ENCODE results near the gene ZNF705A. TPM values are rescaled to one million over a fixed set of nuclear protein-coding genes. Genes with fewer than 3 reads are reported as not detected.
"Not testable (repeated sequence)": the region's sequence is repeated elsewhere in the genome, so short reads cannot be mapped to it uniquely, and the experiment has no call there.

Gene ZNF705A
- polyA plus RNA-seq, 6 donors from 2014 or later = not detected

GRCh38 chr12:8221844-8222243, 65.0 kb downstream of the ZNF705A start:
- H3K27ac Mint-ChIP-seq; ATAC-seq (ENCODE audit: low read depth in 2 of 2); H3K4me1 Mint-ChIP-seq; H3K27me3 Mint-ChIP-seq; H3K36me3 Mint-ChIP-seq; H3K4me3 Mint-ChIP-seq; H3K9me3 Mint-ChIP-seq; DNase-seq: not testable (repeated sequence)

- not testable (repeated sequence) for H3K4me1 Mint-ChIP-seq; H3K4me3 Mint-ChIP-seq; H3K36me3 Mint-ChIP-seq; H3K27me3 Mint-ChIP-seq; ATAC-seq (ENCODE audit: low read depth in 2 of 2); DNase-seq; H3K9me3 Mint-ChIP-seq
- peak overlapping the region in 1 of 6 donors; percentile 18 for H3K27ac Mint-ChIP-seq
Observed at GRCh38 chr12:8222303-8222702, 65.5 kb downstream of the ZNF705A start.

GRCh38 chr12:8223646-8224045, 66.8 kb downstream of the ZNF705A start:
- not testable (repeated sequence) for H3K4me3 Mint-ChIP-seq; DNase-seq; H3K36me3 Mint-ChIP-seq; ATAC-seq (ENCODE audit: low read depth in 2 of 2); H3K9me3 Mint-ChIP-seq; H3K27me3 Mint-ChIP-seq; H3K4me1 Mint-ChIP-seq; H3K27ac Mint-ChIP-seq

- not testable (repeated sequence) for DNase-seq; ATAC-seq (ENCODE audit: low read depth in 2 of 2); H3K27me3 Mint-ChIP-seq; H3K9me3 Mint-ChIP-seq; H3K36me3 Mint-ChIP-seq; H3K4me1 Mint-ChIP-seq; H3K4me3 Mint-ChIP-seq
- peak overlapping the region in 3 of 6 donors; percentile 5 to 42 (median 36) for H3K27ac Mint-ChIP-seq
Observed at GRCh38 chr12:8224782-8225181, 68.0 kb downstream of the ZNF705A start.

GRCh38 chr12:8226355-8226754, 69.5 kb downstream of the ZNF705A start:
- ATAC-seq (ENCODE audit: low read depth in 2 of 2) = no peak

GRCh38 chr12:8226992-8227731, 70.3 kb downstream of the ZNF705A start, which contains the start of gene FAM90A1:
TSS of gene FAM90A1 (minus strand) at chr12:8227618. CDS start at chr12:8224832, 2,786 bp downstream.
- Mint-ChIP-seq H3K4me1 (peaks cover 16 to 18% (median 17%) of the 10 kb centered on the region in 3 donors), H3K27ac (peak within 1 kb of the TSS in 4 of 6 donors; percentile 13 to 47 (median 28)), H3K4me3 (peak within 1 kb of the TSS in 7 of 8 donors; percentile 78 to 88 (median 84))
- not testable (repeated sequence) for H3K36me3 Mint-ChIP-seq; H3K27me3 Mint-ChIP-seq; H3K9me3 Mint-ChIP-seq; ATAC-seq (ENCODE audit: low read depth in 2 of 2); DNase-seq

More at GRCh38 chr12:8226355-8226754, 69.5 kb downstream of the ZNF705A start:
- H3K4me3 Mint-ChIP-seq = peak overlapping the region in 2 of 8 donors; percentile 2 to 84
- no peaks in the 10 kb centered on the region for H3K36me3 Mint-ChIP-seq
- peak overlapping the region in 2 of 6 donors; percentile 13 to 47 for H3K27ac Mint-ChIP-seq
- no peaks in the 10 kb centered on the region for H3K9me3 Mint-ChIP-seq
- no peak for DNase-seq
- no peaks in the 10 kb centered on the region for H3K27me3 Mint-ChIP-seq
- H3K4me1 Mint-ChIP-seq = peaks cover 8 to 13% (median 9%) of the 10 kb centered on the region in 3 donors

- H3K9me3 Mint-ChIP-seq; ATAC-seq (ENCODE audit: low read depth in 2 of 2): not testable (repeated sequence)
Observed at GRCh38 chr12:8227732-8228077, 70.9 kb downstream of the ZNF705A start.

GRCh38 chr12:8228607-8229006, 71.8 kb downstream of the ZNF705A start:
- DNase-seq; H3K27ac Mint-ChIP-seq; H3K9me3 Mint-ChIP-seq; H3K36me3 Mint-ChIP-seq; ATAC-seq (ENCODE audit: low read depth in 2 of 2); H3K27me3 Mint-ChIP-seq: not testable (repeated sequence)
- peak overlapping the region in 3 of 8 donors; percentile 79 to 84 (median 80) for H3K4me3 Mint-ChIP-seq
- H3K4me1 Mint-ChIP-seq = peaks cover 19 to 22% (median 21%) of the 10 kb centered on the region in 3 donors

More at GRCh38 chr12:8227732-8228077, 70.9 kb downstream of the ZNF705A start:
- Mint-ChIP-seq H3K4me3 (peak overlapping the region in 7 of 8 donors; percentile 78 to 88 (median 84)), H3K4me1 (peaks cover 19 to 22% (median 21%) of the 10 kb centered on the region in 3 donors)
- not testable (repeated sequence) for H3K27ac Mint-ChIP-seq, H3K27me3 Mint-ChIP-seq, H3K36me3 Mint-ChIP-seq, DNase-seq

GRCh38 chr12:8229486-8229885, 72.7 kb downstream of the ZNF705A start:
- H3K27me3 Mint-ChIP-seq; DNase-seq; ATAC-seq (ENCODE audit: low read depth in 2 of 2); H3K9me3 Mint-ChIP-seq; H3K36me3 Mint-ChIP-seq; H3K4me3 Mint-ChIP-seq; H3K27ac Mint-ChIP-seq: not testable (repeated sequence)
- H3K4me1 Mint-ChIP-seq = peaks cover 19 to 22% (median 21%) of the 10 kb centered on the region in 3 donors

Other genes starting within 250 kb of the ZNF705A start
- gene SLC2A3, start 220.8 kb upstream of the ZNF705A start, polyA plus RNA-seq (ENCODE audit: low read depth in 6 of 6) = 100 to 1,000 TPM in 5 of 6 donors, 10 to 100 TPM in 1; 86.8 to 234 (median 144) TPM
- 10 to 100 TPM in 3 of 6 donors, 1 to 10 TPM in 3; 4.6 to 18.4 (median 10.3) TPM for gene FOXJ2, start 124.3 kb upstream of the ZNF705A start, polyA plus RNA-seq (ENCODE audit: low read depth in 6 of 6)
- gene C3AR1, start 90.7 kb upstream of the ZNF705A start, polyA plus RNA-seq (ENCODE audit: low read depth in 6 of 6) = under 1 TPM in 2 of 6 donors, not detected in 4; 0.23 to 0.43 TPM
- 10 to 100 TPM; 19.6 to 35.8 (median 24.2) TPM for gene NECAP1, start 74.7 kb upstream of the ZNF705A start, polyA plus RNA-seq (ENCODE audit: low read depth in 6 of 6)
- 10 to 100 TPM; 27.3 to 85.8 (median 33.5) TPM for gene CLEC4A, start 33.4 kb upstream of the ZNF705A start, polyA plus RNA-seq (ENCODE audit: low read depth in 6 of 6)
- not detected for gene FAM90A1, start 70.6 kb downstream of the ZNF705A start, polyA plus RNA-seq (ENCODE audit: low read depth in 6 of 6)